Measurements from ENCODE around the gene MGAM2. TPM values are rescaled to one million over a fixed set of nuclear protein-coding genes. Genes with fewer than 3 reads are reported as not detected.

MGAM2 gene
- total RNA-seq: not detected in 2 replicates

GRCh38 chr7:142111499-142111898 is at the start of gene MGAM2:
Gene MGAM2 (plus strand): TSS chr7:142111718. CDS start chr7:142116874, 5,156 bp downstream.

GRCh38 chr7:142257958-142258357 is 146.4 kb downstream of the MGAM2 start, which contains the start of gene PRSS58:
Gene PRSS58 (minus strand): TSS chr7:142258058. CDS start chr7:142257707, 351 bp downstream.

Other genes with a start within 250 kb of the MGAM2 start
- not detected in 2 replicates for gene OR9A4, start 195.3 kb upstream of the MGAM2 start, total RNA-seq
- gene CLEC5A, start 164.7 kb upstream of the MGAM2 start, total RNA-seq: not detected in 2 replicates
- gene TAS2R38, start 137.9 kb upstream of the MGAM2 start, total RNA-seq: not detected in 2 replicates
- 0.24 TPM in 1 of 2 replicates, not detected in the other for gene MGAM, start 115.8 kb upstream of the MGAM2 start, total RNA-seq
- not detected in 2 replicates for gene PRSS58, start 146.3 kb downstream of the MGAM2 start, total RNA-seq